BJ (cell line): Measurements from ENCODE around the gene CARS2. TPM values are rescaled to one million over a fixed set of nuclear protein-coding genes. Genes with fewer than 3 reads are reported as not detected.
A peak's percentile ranks its signal among the peaks of the same experiment; 100 is the strongest.

Source experiments
- CTCF ChIA-PET: fragments of 350-600 bp; formaldehyde crosslinking; extraction: SDS; loops from one replicate; lab custom pipeline; 2021; ENCODE audit warnings: antibody characterized with exemption, inconsistent platforms; lab: Yijun Ruan, JAX
- POLR2A ChIA-PET: fragments of 300-600 bp; sonication (Branson Sonifier 250); formaldehyde crosslinking; extraction: SDS; loops from one replicate; lab custom pipeline; 2021; ENCODE audit warnings: antibody characterized with exemption; lab: Charles Lee
- DNase-seq: peaks from one replicate; pipeline ENCODE4 v3.0.0-alpha.2; 2011; ENCODE audit warnings: low read depth
- H3K27me3 ChIP-seq: 2 replicates; pipeline ENCODE4 v1.6.0; 2011; ENCODE audit warnings: low read length; ENCODE audit not compliant: control insufficient read depth, insufficient read depth
- H3K36me3 ChIP-seq: 2 replicates; pipeline ENCODE4 v1.5.1; 2011; ENCODE audit warnings: low read length; ENCODE audit not compliant: control insufficient read depth, insufficient read depth
- H3K4me3 ChIP-seq: 2 replicates; pipeline ENCODE4 v1.5.1; 2011; ENCODE audit warnings: low read depth, mild to moderate bottlenecking, control low read depth, low read length
- CTCF ChIP-seq: IDR thresholded peaks from 2 replicates; pipeline ENCODE4 v1.5.1; 2011; ENCODE audit warnings: low read depth, mild to moderate bottlenecking, control low read depth, inconsistent platforms, low read length, moderate library complexity; ENCODE audit not compliant: insufficient read depth
- polyA plus RNA-seq: library from polyadenylated mRNA; depleted of rRNA; stranded (reverse); fragments of >200 nt; gene quantifications from 2 replicates; pipeline ENCODE4 v1.2.3, GENCODE V29; 2011

CARS2 gene
- polyA plus RNA-seq, 1 experiment: 76.8 TPM

GRCh38 chr13:110646442-110647364, 59.2 kb downstream of the CARS2 start:
- POLR2A ChIA-PET: no interaction called here

DNA sequence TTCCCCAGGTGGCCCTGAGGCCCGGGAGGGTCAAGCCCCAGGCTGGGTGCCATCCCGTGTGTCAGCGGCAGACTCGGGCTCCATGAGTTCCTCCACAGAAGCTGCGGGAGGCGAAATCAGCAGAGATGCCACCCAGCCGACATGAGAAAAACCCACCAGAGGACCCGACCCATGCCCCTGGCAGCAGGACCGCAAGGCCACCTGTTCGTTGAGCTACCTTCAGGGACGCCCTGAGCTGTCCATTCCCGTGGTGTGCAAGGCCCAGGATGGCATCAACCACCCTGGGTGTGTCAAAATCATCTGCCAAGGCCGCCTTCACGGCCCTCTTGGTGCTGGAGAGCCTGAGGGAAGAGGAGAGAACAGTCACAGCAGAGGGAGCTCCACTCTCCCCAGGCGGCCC, 60.2 kb downstream of the CARS2 start:
- CTCF ChIA-PET: interaction anchor here (0.6 to 1.6 kb wide), 3 partner anchors 11 to 472 kb away, joined by 3 to 4 read pairs (median 3); no protein-coding TSS in a partner anchor
- H3K36me3 ChIP-seq: peaks cover 34% of the 10 kb centered on the region
- POLR2A ChIA-PET: no interaction called here
- H3K4me3 ChIP-seq: no peak overlapping the region
- H3K27me3 ChIP-seq: no peaks in the 10 kb centered on the region
- TF ChIP-seq CTCF: no peak
- no peak for DNase-seq

More at GRCh38 chr13:110646442-110647364, 59.2 kb downstream of the CARS2 start:
- CTCF ChIA-PET: interaction anchor here (0.6 to 1.2 kb wide), 2 partner anchors 70 to 191 kb away, joined by 3 read pairs; no protein-coding TSS in a partner anchor
- no peak for DNase-seq
- H3K4me3 ChIP-seq: no peak overlapping the region
- H3K27me3 ChIP-seq: no peaks in the 10 kb centered on the region
- H3K36me3 ChIP-seq: peaks cover 26% of the 10 kb centered on the region
- no peak for TF ChIP-seq CTCF

GRCh38 chr13:110644892-110645521, 60.9 kb downstream of the CARS2 start:
- Histone ChIP-seq H3K27me3 (no peaks in the 10 kb centered on the region), H3K4me3 (no peak overlapping the region), H3K36me3 (peaks cover 31% of the 10 kb centered on the region)
- peak; percentile 39; the same call in 1 of the 2 replicates for TF ChIP-seq CTCF
- DNase-seq: no peak
- ChIA-PET POLR2A (interaction anchor here (0.6 kb wide), 2 partner anchors 22 to 269 kb away, joined by 3 read pairs; no protein-coding TSS in a partner anchor), CTCF (interaction anchor here (0.6 to 1.6 kb wide), 7 partner anchors 12 to 471 kb away, joined by 3 to 4 read pairs (median 3); no protein-coding TSS in a partner anchor)

- ChIA-PET CTCF (interaction anchor here (1.2 to 1.4 kb wide), 2 partner anchors 175 to 409 kb away, joined by 3 read pairs; no protein-coding TSS in a partner anchor), POLR2A (no interaction called here)
- no peak for TF ChIP-seq CTCF
- no peak for DNase-seq
- Histone ChIP-seq H3K4me3 (no peak overlapping the region), H3K27me3 (no peaks in the 10 kb centered on the region), H3K36me3 (peaks cover 29% of the 10 kb centered on the region)
Measured at GRCh38 chr13:110643768-110644421, 62.0 kb downstream of the CARS2 start.
